Stimulated activated naive B cell treated with anti-CD40 and anti-IgM and Interleukin-4, amounts not matched to agents 10 μg/mL and 1 μg/mL and 100 μg/mL, for 72 hours (primary cell): Measurements from ENCODE around the gene SLC38A5.
A peak's percentile ranks its signal among the peaks of the same experiment; 100 is the strongest.

ENCODE experiments used
- ATAC-seq, 2 donors: fragments of 150-1000 bp; cut with Tn5 transposase; replicated peaks; 2 replicates each; pipeline ENCODE4 v1.10.0; 2021; ENCODE audit warnings: moderate library complexity in 1 of 2
- DNase-seq: peaks from one replicate; pipeline ENCODE4 v3.0.0; 2021
- H3K27ac Mint-ChIP-seq: one replicate; pipeline ENCODE4 v1.8.0; 2022; ENCODE audit warnings: mild to moderate bottlenecking, mixed read lengths
- H3K27me3 Mint-ChIP-seq, 2 donors: one replicate each; pipeline ENCODE4 v1.8.0; 2022; ENCODE audit warnings: mixed read lengths in 2 of 2
- H3K36me3 Mint-ChIP-seq, 2 donors: one replicate each; pipeline ENCODE4 v1.8.0; 2022; ENCODE audit warnings: mixed read lengths in 2 of 2, mild to moderate bottlenecking in 1 of 2
- H3K4me1 Mint-ChIP-seq, 2 donors: one replicate each; pipeline ENCODE4 v1.8.0; 2022; ENCODE audit warnings: mixed read lengths in 2 of 2, mild to moderate bottlenecking in 1 of 2
- H3K4me3 Mint-ChIP-seq, 2 donors: one replicate each; pipeline ENCODE4 v1.8.0; 2022; ENCODE audit warnings: mild to moderate bottlenecking in 2 of 2, mixed read lengths in 2 of 2, moderate library complexity in 1 of 2
- H3K9me3 Mint-ChIP-seq, 2 donors: one replicate each; pipeline ENCODE4 v1.8.0; 2022; ENCODE audit warnings: mixed read lengths in 2 of 2, mild to moderate bottlenecking in 1 of 2

The SLC38A5 gene

GRCh38 chrX:48507246-48507645 is 37.2 kb upstream of the SLC38A5 start:
- Mint-ChIP-seq H3K4me3 (no peak overlapping the region), H3K36me3 (peaks cover 8 to 12% of the 10 kb centered on the region in 2 donors), H3K4me1 (peaks cover 18 to 29% of the 10 kb centered on the region in 2 donors), H3K27me3 (peaks cover 0 to 4% of the 10 kb centered on the region in 2 donors), H3K27ac (no peak overlapping the region), H3K9me3 (no peaks in the 10 kb centered on the region)
- DNase-seq: no peak
- no peak for ATAC-seq

GRCh38 chrX:48505481-48505880 is 35.4 kb upstream of the SLC38A5 start:
- H3K36me3 Mint-ChIP-seq: peaks cover 0 to 4% of the 10 kb centered on the region in 2 donors

GRCh38 chrX:48504261-48504660 is 34.2 kb upstream of the SLC38A5 start:
- no peaks in the 10 kb centered on the region for H3K27me3 Mint-ChIP-seq
- H3K4me1 Mint-ChIP-seq: peaks cover 5 to 7% of the 10 kb centered on the region in 2 donors
- no peak overlapping the region for H3K4me3 Mint-ChIP-seq
- ATAC-seq (no peak), DNase-seq (no peak)
- no peaks in the 10 kb centered on the region for H3K9me3 Mint-ChIP-seq
- no peaks in the 10 kb centered on the region for H3K36me3 Mint-ChIP-seq
- H3K27ac Mint-ChIP-seq: no peak overlapping the region

More at GRCh38 chrX:48505481-48505880, 35.4 kb upstream of the SLC38A5 start:
- Mint-ChIP-seq H3K4me3 (no peak overlapping the region), H3K9me3 (no peaks in the 10 kb centered on the region), H3K4me1 (peaks cover 13 to 18% of the 10 kb centered on the region in 2 donors), H3K27me3 (no peaks in the 10 kb centered on the region), H3K27ac (no peak overlapping the region)
- DNase-seq (no peak), ATAC-seq (no peak)

GRCh38 chrX:48498374-48498809 is 28.3 kb upstream of the SLC38A5 start:
- ATAC-seq: no peak
- H3K27me3 Mint-ChIP-seq: peaks cover 0 to 3% of the 10 kb centered on the region in 2 donors
- H3K27ac Mint-ChIP-seq: no peak overlapping the region
- H3K4me1 Mint-ChIP-seq: no peaks in the 10 kb centered on the region
- no peak for DNase-seq
- H3K4me3 Mint-ChIP-seq: no peak overlapping the region
- H3K9me3 Mint-ChIP-seq: no peaks in the 10 kb centered on the region
- H3K36me3 Mint-ChIP-seq: no peaks in the 10 kb centered on the region

GRCh38 chrX:48497871-48498270 is 27.8 kb upstream of the SLC38A5 start:
- Mint-ChIP-seq H3K9me3 (no peaks in the 10 kb centered on the region), H3K27me3 (peaks cover 0 to 3% of the 10 kb centered on the region in 2 donors), H3K4me1 (no peaks in the 10 kb centered on the region), H3K36me3 (no peaks in the 10 kb centered on the region), H3K27ac (no peak overlapping the region), H3K4me3 (no peak overlapping the region)
- ATAC-seq (no peak), DNase-seq (no peak)

GRCh38 chrX:48496660-48497059 is 26.6 kb upstream of the SLC38A5 start:
- Mint-ChIP-seq H3K4me1 (peaks cover 2 to 6% of the 10 kb centered on the region in 2 donors), H3K4me3 (no peak overlapping the region), H3K9me3 (no peaks in the 10 kb centered on the region), H3K27me3 (peaks cover 0 to 8% of the 10 kb centered on the region in 2 donors), H3K27ac (no peak overlapping the region), H3K36me3 (no peaks in the 10 kb centered on the region)
- no peak for ATAC-seq
- no peak for DNase-seq

GRCh38 chrX:48493890-48494364 is 23.9 kb upstream of the SLC38A5 start:
- H3K4me1 Mint-ChIP-seq: peaks cover 2 to 6% of the 10 kb centered on the region in 2 donors
- H3K27me3 Mint-ChIP-seq: peaks cover 0 to 8% of the 10 kb centered on the region in 2 donors
- H3K36me3 Mint-ChIP-seq: no peaks in the 10 kb centered on the region
- peak in 1 of 2 donors; percentile 14 for ATAC-seq
- H3K4me3 Mint-ChIP-seq: no peak overlapping the region
- H3K27ac Mint-ChIP-seq: no peak overlapping the region
- no peak for DNase-seq
- no peaks in the 10 kb centered on the region for H3K9me3 Mint-ChIP-seq

GRCh38 chrX:48492293-48492910 is 22.3 kb upstream of the SLC38A5 start:
- Mint-ChIP-seq H3K4me3 (no peak overlapping the region), H3K27ac (no peak overlapping the region), H3K9me3 (no peaks in the 10 kb centered on the region), H3K36me3 (no peaks in the 10 kb centered on the region), H3K4me1 (peaks cover 2 to 6% of the 10 kb centered on the region in 2 donors), H3K27me3 (peaks cover 0 to 5% of the 10 kb centered on the region in 2 donors)
- ATAC-seq (no peak), DNase-seq (no peak)

GRCh38 chrX:48491809-48492208 is 21.7 kb upstream of the SLC38A5 start:
- ATAC-seq: no peak
- peaks cover 2 to 6% of the 10 kb centered on the region in 2 donors for H3K4me1 Mint-ChIP-seq
- H3K4me3 Mint-ChIP-seq: no peak overlapping the region
- H3K9me3 Mint-ChIP-seq: no peaks in the 10 kb centered on the region
- no peak overlapping the region for H3K27ac Mint-ChIP-seq
- peaks cover 0 to 5% of the 10 kb centered on the region in 2 donors for H3K27me3 Mint-ChIP-seq
- peaks cover 0 to 5% of the 10 kb centered on the region in 2 donors for H3K36me3 Mint-ChIP-seq
- DNase-seq: no peak

GRCh38 chrX:48490661-48491060 is 20.6 kb upstream of the SLC38A5 start:
- peaks cover 0 to 5% of the 10 kb centered on the region in 2 donors for H3K27me3 Mint-ChIP-seq
- DNase-seq (no peak), ATAC-seq (no peak)
- peaks cover 2 to 6% of the 10 kb centered on the region in 2 donors for H3K4me1 Mint-ChIP-seq
- no peak overlapping the region for H3K4me3 Mint-ChIP-seq
- peaks cover 0 to 5% of the 10 kb centered on the region in 2 donors for H3K36me3 Mint-ChIP-seq
- H3K9me3 Mint-ChIP-seq: no peaks in the 10 kb centered on the region
- no peak overlapping the region for H3K27ac Mint-ChIP-seq

GRCh38 chrX:48489892-48490291 is 19.8 kb upstream of the SLC38A5 start:
- H3K27ac Mint-ChIP-seq: no peak overlapping the region
- H3K9me3 Mint-ChIP-seq: no peaks in the 10 kb centered on the region
- ATAC-seq (no peak), DNase-seq (no peak)
- peaks cover 0 to 5% of the 10 kb centered on the region in 2 donors for H3K27me3 Mint-ChIP-seq
- H3K36me3 Mint-ChIP-seq: peaks cover 0 to 5% of the 10 kb centered on the region in 2 donors
- no peak overlapping the region for H3K4me3 Mint-ChIP-seq
- H3K4me1 Mint-ChIP-seq: peaks cover 2 to 6% of the 10 kb centered on the region in 2 donors

GRCh38 chrX:48489296-48489695 is 19.2 kb upstream of the SLC38A5 start:
- no peak overlapping the region for H3K27ac Mint-ChIP-seq
- peaks cover 2 to 6% of the 10 kb centered on the region in 2 donors for H3K4me1 Mint-ChIP-seq
- no peak for DNase-seq
- no peak for ATAC-seq
- peaks cover 0 to 5% of the 10 kb centered on the region in 2 donors for H3K27me3 Mint-ChIP-seq
- no peak overlapping the region for H3K4me3 Mint-ChIP-seq
- peaks cover 0 to 5% of the 10 kb centered on the region in 2 donors for H3K36me3 Mint-ChIP-seq
- H3K9me3 Mint-ChIP-seq: no peaks in the 10 kb centered on the region

GRCh38 chrX:48488034-48488433 is 18.0 kb upstream of the SLC38A5 start:
- DNase-seq: no peak
- no peaks in the 10 kb centered on the region for H3K9me3 Mint-ChIP-seq
- no peak for ATAC-seq
- no peak overlapping the region for H3K27ac Mint-ChIP-seq
- H3K4me3 Mint-ChIP-seq: no peak overlapping the region
- H3K4me1 Mint-ChIP-seq: peaks cover 2 to 6% of the 10 kb centered on the region in 2 donors
- peaks cover 0 to 5% of the 10 kb centered on the region in 2 donors for H3K27me3 Mint-ChIP-seq
- peaks cover 0 to 5% of the 10 kb centered on the region in 2 donors for H3K36me3 Mint-ChIP-seq

- ATAC-seq (no peak), DNase-seq (no peak)
- no peaks in the 10 kb centered on the region for H3K9me3 Mint-ChIP-seq
- peaks cover 2 to 4% of the 10 kb centered on the region in 2 donors for H3K4me1 Mint-ChIP-seq
- peak overlapping the region; percentile 37 for H3K27ac Mint-ChIP-seq
- peaks cover 3 to 5% of the 10 kb centered on the region in 2 donors for H3K36me3 Mint-ChIP-seq
- H3K4me3 Mint-ChIP-seq: no peak overlapping the region
- peaks cover 0 to 5% of the 10 kb centered on the region in 2 donors for H3K27me3 Mint-ChIP-seq
Observed at GRCh38 chrX:48487362-48487798, 17.3 kb upstream of the SLC38A5 start.

GRCh38 chrX:48482526-48482925 is 12.5 kb upstream of the SLC38A5 start:
- no peaks in the 10 kb centered on the region for H3K9me3 Mint-ChIP-seq
- no peak overlapping the region for H3K4me3 Mint-ChIP-seq
- DNase-seq (no peak), ATAC-seq (no peak)
- H3K36me3 Mint-ChIP-seq: peaks cover 21 to 30% of the 10 kb centered on the region in 2 donors
- H3K4me1 Mint-ChIP-seq: peaks cover 5 to 14% of the 10 kb centered on the region in 2 donors
- no peak overlapping the region for H3K27ac Mint-ChIP-seq
- no peaks in the 10 kb centered on the region for H3K27me3 Mint-ChIP-seq
